Renal cortex interstitium (tissue), 11 donors: Measurements from ENCODE around the gene TSC22D4. TPM values are rescaled to one million over a fixed set of nuclear protein-coding genes. Genes with fewer than 3 reads are reported as not detected.

Experiments used
- DNase-seq, 11 donors: peaks; one replicate each; pipeline ENCODE4 v3.0.0-alpha.2; 2013; ENCODE audit warnings: low read depth in 9 of 11, low spot score in 4 of 11; ENCODE audit errors: extremely low read depth in 1 of 11
- polyA plus RNA-seq, 3 donors: library from polyadenylated mRNA; unstranded; fragments of 120-200 nt; gene quantifications; one replicate each; pipeline ENCODE4 v1.2.1, GENCODE V29; 2013; ENCODE audit not compliant: insufficient read length in 3 of 3

The TSC22D4 gene
- polyA plus RNA-seq, 3 donors = 30.9 to 52.8 (median 49.4) TPM

DNA sequence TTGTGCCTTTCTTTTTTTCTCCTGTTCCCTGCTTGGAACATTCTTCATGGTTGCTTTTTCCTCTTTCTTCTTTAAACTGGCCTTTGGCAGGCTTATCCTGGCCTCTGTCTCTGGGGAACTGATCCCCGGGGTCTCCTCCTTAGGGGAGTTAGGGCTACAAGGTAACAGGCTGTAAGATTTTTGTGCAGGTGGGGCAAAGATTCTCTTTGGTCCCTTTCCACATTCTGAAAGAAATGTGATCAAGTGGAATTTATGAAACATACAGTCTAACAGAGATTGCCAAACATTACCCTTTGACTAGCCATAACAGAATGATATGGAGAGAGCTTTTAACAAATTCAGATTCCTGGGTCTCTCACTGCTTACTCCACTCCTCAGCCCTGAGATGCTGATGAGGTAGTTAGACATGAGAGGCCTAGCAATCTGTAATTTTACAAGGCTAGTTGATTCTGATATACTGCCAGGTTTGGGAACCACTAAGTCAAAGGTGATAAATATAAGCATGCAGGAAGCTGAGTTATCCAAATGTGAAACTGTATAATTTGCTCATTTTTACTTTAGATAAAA is 59.3 kb downstream of the TSC22D4 start:
- no peak for DNase-seq

DNA sequence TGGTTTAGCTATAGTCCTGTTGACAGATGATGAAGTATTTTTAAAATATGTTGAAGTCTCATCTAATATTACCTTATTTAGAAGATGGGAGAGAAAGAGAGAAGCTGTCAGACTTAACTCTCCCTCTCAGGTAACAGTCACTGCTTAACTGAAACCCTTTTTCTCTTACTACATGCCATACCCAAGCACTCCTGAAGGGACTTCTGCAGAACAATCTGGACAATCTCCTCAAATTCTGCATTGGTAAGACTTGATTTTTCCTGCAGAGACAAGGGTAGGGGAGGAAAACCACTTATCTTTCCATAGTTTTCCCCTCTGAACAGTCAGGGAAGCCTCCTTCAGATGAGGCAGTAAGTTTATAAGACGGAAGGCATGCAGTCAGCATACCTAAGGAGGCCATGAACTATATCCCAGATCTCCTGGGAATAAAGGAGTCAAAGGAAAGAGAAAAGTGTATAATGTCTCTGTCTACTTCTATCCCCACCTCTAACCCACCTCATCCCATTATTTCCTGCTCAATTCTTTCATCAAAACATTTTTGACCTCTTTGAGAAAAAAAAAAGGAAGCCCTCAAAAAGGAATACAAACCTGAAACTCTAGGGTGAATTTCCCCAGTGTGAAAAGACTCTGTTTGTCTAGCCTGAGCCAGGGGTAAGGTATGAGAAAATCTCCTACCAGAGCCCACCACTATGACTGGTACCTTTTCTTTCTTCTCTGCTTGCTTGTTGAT is 59.9 kb downstream of the TSC22D4 start:
- DNase-seq = no peak

Other genes starting within 250 kb of the TSC22D4 start
- gene SPDYE3, start 171.5 kb downstream of the TSC22D4 start, polyA plus RNA-seq = 1 to 10 TPM; 6.8 to 9.0 (median 8.0) TPM
- 10 to 100 TPM; 36.0 to 58.2 (median 37.6) TPM for gene PILRB, start 121.1 kb downstream of the TSC22D4 start, polyA plus RNA-seq
- gene PILRA, start 105.7 kb downstream of the TSC22D4 start, polyA plus RNA-seq = 1 to 10 TPM; 4.7 to 8.0 (median 6.6) TPM
- gene ZCWPW1, start 50.5 kb downstream of the TSC22D4 start, polyA plus RNA-seq = 1 to 10 TPM; 4.7 to 7.5 (median 5.9) TPM
- gene MEPCE, start 49.4 kb downstream of the TSC22D4 start, polyA plus RNA-seq = 10 to 100 TPM; 50.6 to 65.3 (median 54.1) TPM
- 10 to 100 TPM; 14.8 to 20.9 (median 19.5) TPM for gene PPP1R35, start 42.7 kb downstream of the TSC22D4 start, polyA plus RNA-seq
- 1 to 10 TPM in 2 of 3 donors, under 1 TPM in 1; 0.99 to 2.0 (median 1.4) TPM for gene SPACDR, start 15.0 kb downstream of the TSC22D4 start, polyA plus RNA-seq
- 1 to 10 TPM; 1.6 to 2.9 (median 2.4) TPM for gene NYAP1, start 4.7 kb upstream of the TSC22D4 start, polyA plus RNA-seq
- gene AGFG2, start 60.0 kb upstream of the TSC22D4 start, polyA plus RNA-seq = 10 to 100 TPM in 2 of 3 donors, 1 to 10 TPM in 1; 9.2 to 13.6 (median 13.1) TPM
- gene SAP25, start 94.7 kb upstream of the TSC22D4 start, polyA plus RNA-seq = 1 to 10 TPM; 4.6 to 9.9 (median 7.5) TPM
- gene LRCH4, start 106.9 kb upstream of the TSC22D4 start, polyA plus RNA-seq = 10 to 100 TPM; 28.7 to 56.4 (median 46.5) TPM
- 1 to 10 TPM; 1.7 to 2.5 (median 1.7) TPM for gene FBXO24, start 107.1 kb upstream of the TSC22D4 start, polyA plus RNA-seq
- gene PCOLCE, start 123.1 kb upstream of the TSC22D4 start, polyA plus RNA-seq = 100 to 1,000 TPM in 2 of 3 donors, 10 to 100 TPM in 1; 92.2 to 146 (median 141) TPM
- 10 to 100 TPM; 20.6 to 31.9 (median 28.8) TPM for gene MOSPD3, start 133.3 kb upstream of the TSC22D4 start, polyA plus RNA-seq
- gene TFR2, start 162.3 kb upstream of the TSC22D4 start, polyA plus RNA-seq = 1 to 10 TPM in 1 of 3 donors, under 1 TPM in 2; 0.95 to 1.1 (median 0.98) TPM
- not detected for gene ACTL6B, start 177.2 kb upstream of the TSC22D4 start, polyA plus RNA-seq
- 100 to 1,000 TPM; 173 to 224 (median 197) TPM for gene GNB2, start 194.5 kb upstream of the TSC22D4 start, polyA plus RNA-seq
- gene GIGYF1, start 215.0 kb upstream of the TSC22D4 start, polyA plus RNA-seq = 10 to 100 TPM; 34.0 to 66.0 (median 46.5) TPM
- gene POP7, start 226.9 kb upstream of the TSC22D4 start, polyA plus RNA-seq = 10 to 100 TPM; 20.7 to 30.8 (median 23.7) TPM
- under 1 TPM in 2 of 3 donors, not detected in 1; 0.14 to 0.38 TPM for gene EPO, start 241.3 kb upstream of the TSC22D4 start, polyA plus RNA-seq